Keratinocyte (primary cell): ENCODE results near the gene UQCR10.

Experiments
- EZH2 ChIP-seq: IDR thresholded peaks from one replicate; pipeline ENCODE4 v1.6.1; 2012; ENCODE audit warnings: inconsistent platforms, mild to moderate bottlenecking, low read length, moderate library complexity
- TF ChIP-seq, protein P1 (sequence below), 3 experiments: IDR thresholded peaks in 1 of 3; conservative IDR thresholded peaks in 1 of 3; optimal IDR thresholded peaks in 1 of 3; 2 replicates in 2 of 3; 3 replicates in 1 of 3; pipeline versions ENCODE3 to v1.5.1; 2011; ENCODE audit warnings: low read length in 3 of 3, mild to moderate bottlenecking in 3 of 3, moderate library complexity in 2 of 3, control low read depth in 1 of 3, inconsistent platforms in 1 of 3; ENCODE audit not compliant: insufficient read depth in 2 of 3; ENCODE audit errors: extremely low read depth in 1 of 3

DNA sequence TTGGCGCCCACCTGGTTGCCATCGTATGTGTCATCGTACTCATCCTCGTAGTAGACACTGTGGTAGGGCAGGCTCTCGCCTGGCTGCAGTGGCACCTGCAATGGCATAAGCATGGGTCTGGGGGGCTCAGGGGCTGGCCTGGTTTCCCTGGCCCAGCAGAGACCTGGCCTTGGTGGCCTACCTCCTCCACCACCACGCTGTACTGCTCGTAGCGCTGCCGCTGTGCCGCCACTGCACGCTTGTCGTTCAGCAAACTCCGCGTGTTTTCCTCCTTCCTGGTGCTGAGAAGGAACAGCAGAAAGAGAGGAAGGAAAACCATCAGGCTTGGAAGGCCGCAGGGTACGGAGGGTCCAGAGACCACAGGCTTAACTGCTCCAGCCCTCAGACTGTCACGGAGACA is 26.2 kb downstream of the UQCR10 start:
- TF ChIP-seq, protein P1, sequence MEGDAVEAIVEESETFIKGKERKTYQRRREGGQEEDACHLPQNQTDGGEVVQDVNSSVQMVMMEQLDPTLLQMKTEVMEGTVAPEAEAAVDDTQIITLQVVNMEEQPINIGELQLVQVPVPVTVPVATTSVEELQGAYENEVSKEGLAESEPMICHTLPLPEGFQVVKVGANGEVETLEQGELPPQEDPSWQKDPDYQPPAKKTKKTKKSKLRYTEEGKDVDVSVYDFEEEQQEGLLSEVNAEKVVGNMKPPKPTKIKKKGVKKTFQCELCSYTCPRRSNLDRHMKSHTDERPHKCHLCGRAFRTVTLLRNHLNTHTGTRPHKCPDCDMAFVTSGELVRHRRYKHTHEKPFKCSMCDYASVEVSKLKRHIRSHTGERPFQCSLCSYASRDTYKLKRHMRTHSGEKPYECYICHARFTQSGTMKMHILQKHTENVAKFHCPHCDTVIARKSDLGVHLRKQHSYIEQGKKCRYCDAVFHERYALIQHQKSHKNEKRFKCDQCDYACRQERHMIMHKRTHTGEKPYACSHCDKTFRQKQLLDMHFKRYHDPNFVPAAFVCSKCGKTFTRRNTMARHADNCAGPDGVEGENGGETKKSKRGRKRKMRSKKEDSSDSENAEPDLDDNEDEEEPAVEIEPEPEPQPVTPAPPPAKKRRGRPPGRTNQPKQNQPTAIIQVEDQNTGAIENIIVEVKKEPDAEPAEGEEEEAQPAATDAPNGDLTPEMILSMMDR (optimal IDR thresholded peaks at IDR 0.05 in 1 of 3, IDR thresholded peaks at IDR 0.05 in 1 of 3, conservative IDR thresholded peaks at IDR 0.05 in 1 of 3; ENCODE audit: extremely low read depth in 1 of 3, insufficient read depth in 2 of 3, low read length in 3 of 3): no peak
- no peak for TF ChIP-seq EZH2
